Endometrial microvascular endothelial cells (primary cell): ENCODE results near the gene EEFSEC. TPM values are rescaled to one million over a fixed set of nuclear protein-coding genes. Genes with fewer than 3 reads are reported as not detected.

Source experiments
- in situ Hi-C: cut with HindIII; loops from 2 replicates; pipeline ENCODE4 v1.10.0; 2017; ENCODE audit warnings: low sequenced_read_pairs, low pct_unique_long_range_greater_than_20kb; ENCODE audit errors: inconsistent ontology term
- total RNA-seq: library from RNA; depleted of rRNA; stranded (reverse); fragments of >200 nt; gene quantifications from one replicate; pipeline ENCODE4 v1.2.3, GENCODE V29; 2015; ENCODE audit errors: inconsistent ontology term

The EEFSEC gene
- total RNA-seq, 1 donor from 2014 or later = 21.7 TPM

DNA sequence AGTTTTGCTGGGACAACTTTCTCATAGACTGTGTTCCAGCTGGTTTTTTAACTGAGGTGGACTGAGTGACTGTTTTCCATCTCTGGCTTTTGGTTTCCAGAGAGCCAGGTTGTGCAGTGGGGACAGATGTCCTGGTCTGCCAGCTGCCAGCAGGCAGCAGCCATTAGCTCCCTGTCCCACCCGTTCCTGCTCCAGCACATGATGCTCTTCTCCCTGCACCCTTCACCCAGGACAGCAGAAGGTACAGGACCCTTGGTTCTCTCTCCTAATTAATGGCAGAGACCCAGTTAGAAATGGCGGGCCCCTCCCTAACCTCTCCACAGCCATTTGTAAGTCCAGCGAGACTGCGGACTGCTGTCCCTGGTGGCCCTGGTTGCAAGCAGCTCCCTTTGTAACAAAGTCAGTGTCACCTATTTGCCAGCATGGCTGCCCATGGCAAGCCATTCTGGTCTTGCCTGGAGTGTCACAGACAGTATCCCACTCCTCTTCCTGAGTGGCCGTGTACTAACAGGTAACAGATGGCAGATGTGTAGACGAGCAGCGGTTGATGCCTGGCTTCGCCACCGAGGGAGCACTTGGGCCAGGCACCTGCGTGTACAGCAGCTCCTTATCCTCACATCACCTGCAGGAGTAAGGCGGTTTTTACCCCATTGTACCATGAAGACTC is 165.1 kb downstream of the EEFSEC start:
- in situ Hi-C loops = no loop called here

- in situ Hi-C loops = no loop called here
These were observed 165.8 kb downstream of the EEFSEC start for GRCh38 chr3:128319107-128319506.

DNA sequence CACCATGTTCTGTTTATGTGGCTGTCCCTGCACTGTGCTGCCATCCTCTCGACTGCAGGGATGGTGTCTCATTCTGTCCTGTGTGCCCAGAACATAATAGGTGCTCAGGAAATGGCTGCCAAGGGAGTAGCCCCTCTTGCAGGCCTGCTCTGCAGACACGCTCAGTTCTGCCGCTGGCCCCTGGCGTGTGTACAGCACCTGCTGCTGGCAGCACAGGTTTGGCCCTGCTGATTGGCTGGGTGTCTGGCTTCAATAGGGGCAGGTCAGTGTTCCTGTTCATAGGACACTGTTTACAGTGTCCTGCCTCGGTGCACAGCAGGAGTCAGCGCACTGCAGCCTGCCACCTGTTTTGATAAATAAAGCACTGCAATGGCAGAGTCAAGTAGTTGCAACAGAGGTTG is 166.5 kb downstream of the EEFSEC start:
- in situ Hi-C loops = no loop called here

- in situ Hi-C loops = no loop called here
These were observed 167.5 kb downstream of the EEFSEC start for GRCh38 chr3:128320551-128321340.

GRCh38 chr3:128321418-128321817 is 168.1 kb downstream of the EEFSEC start:
- in situ Hi-C loops = no loop called here

DNA sequence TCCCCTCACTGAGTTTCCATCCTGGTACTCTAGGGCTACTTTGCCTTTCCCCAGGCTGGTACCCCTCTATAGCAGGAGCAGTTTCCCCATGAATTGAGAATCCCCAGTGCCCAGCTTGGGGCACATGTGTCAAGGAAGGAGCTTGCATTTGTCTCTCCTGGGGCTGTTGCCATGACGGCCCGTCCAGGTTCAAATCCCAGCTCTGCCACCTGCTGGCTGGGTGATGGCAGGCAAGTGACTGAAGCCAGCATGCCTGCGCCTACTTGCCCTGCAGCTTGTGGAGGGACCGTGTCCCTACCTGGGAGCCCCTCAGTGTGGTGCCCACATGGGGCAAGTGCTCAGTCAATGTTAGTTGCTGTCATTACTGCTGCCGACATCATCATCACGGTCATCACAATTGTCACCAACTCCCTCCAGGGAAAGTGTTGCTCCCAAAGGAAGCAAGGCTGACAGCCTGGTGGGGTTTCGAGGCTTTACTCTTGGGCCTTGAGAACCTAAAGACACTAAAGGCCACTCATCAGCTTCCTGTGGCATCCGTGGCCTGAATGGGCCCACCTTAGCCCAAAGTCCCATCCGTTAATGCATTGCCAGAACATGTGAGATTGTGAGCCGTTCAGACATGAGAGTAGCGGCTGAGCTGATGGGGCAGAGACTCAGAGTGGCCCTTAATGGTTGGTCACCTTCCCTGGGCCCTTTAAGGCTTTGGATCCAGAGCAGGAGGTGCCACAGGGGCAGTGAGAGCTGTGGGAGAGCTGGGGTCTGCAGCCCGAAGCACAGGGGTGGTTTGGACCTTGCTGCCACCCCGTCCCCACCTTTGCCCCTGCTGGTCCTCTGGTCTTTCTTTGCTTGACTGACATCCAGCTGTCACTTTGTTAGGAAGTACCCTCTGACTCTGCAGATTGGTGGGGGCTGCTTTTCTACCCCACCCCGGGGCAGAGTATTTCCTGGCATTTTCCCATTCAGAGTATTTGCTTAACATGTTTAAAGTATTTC is 169.0 kb downstream of the EEFSEC start:
- in situ Hi-C loops = no loop called here

GRCh38 chr3:128323206-128324081 is 170.2 kb downstream of the EEFSEC start:
- in situ Hi-C loops = no loop called here

DNA sequence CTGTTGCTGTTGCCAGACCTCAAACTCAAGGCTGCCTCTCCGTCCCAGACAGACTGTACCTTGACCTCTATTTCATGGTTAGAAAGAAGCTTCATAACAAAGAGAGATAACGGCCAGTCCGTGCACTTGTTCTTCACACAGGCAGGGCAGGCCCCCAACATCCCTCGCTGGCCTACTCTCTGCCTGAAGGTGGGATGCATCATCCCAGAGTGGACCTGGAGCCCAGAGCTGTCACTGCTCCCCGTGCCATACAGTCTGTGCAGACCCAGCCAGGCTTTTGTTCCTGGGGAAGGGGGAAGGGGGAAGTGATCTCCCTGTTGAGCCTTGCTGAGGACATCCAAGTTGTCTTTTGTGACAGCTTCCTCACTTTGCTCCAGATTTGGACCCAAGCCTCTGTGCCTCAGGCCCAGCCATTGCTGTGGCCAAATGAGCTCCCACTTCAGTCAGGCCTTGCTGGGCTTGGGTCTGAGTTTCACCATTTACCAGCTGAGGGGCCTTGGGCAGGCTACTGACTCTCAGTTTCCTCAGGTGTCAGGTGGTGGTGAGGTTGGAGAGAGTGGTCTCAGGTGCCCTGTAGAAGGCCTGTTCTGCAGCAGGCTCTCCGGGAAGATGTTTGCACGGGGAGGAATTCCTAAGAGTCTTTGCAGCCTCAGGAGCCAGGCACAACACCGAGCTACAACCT is 171.8 kb downstream of the EEFSEC start:
- in situ Hi-C loops = no loop called here

DNA sequence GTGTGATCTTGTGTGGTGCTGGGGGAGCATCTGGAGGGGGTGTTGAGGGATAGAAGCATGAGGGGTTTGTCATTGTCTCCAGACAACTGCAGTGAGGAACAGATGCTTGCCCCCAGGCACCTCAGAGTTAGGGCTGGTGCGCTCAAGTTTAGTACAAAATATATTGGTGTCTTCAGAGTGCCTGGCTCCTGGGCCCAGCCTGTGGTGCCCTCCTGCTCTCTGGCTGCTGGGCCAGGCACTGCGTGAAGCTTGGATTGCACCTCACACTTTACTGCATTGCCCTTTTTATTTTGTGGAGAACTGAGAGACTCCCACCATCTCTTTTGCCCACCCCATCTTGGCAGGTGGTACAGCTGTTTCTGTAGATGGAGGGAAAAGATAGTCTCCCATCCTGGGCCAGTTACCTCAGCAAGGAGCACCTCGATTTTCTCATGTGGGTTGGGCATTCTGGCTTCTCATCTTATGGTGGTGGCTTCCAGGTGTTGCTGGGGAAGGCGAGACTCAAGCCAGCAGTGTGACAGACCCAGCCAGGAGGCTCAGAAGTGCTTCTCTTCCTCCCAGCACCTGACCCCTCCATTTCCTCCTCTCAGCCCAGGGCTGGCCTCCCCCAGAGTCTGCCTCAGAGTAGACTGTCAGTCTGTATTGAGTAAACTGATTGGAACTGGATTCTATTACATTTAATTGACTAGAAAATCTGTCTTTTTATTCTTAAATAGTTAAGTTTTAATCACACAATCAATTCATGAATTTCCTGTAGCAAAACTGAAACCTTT is 173.0 kb downstream of the EEFSEC start:
- in situ Hi-C loops = no loop called here

GRCh38 chr3:128327606-128328031 is 174.3 kb downstream of the EEFSEC start:
- in situ Hi-C loops = no loop called here

DNA sequence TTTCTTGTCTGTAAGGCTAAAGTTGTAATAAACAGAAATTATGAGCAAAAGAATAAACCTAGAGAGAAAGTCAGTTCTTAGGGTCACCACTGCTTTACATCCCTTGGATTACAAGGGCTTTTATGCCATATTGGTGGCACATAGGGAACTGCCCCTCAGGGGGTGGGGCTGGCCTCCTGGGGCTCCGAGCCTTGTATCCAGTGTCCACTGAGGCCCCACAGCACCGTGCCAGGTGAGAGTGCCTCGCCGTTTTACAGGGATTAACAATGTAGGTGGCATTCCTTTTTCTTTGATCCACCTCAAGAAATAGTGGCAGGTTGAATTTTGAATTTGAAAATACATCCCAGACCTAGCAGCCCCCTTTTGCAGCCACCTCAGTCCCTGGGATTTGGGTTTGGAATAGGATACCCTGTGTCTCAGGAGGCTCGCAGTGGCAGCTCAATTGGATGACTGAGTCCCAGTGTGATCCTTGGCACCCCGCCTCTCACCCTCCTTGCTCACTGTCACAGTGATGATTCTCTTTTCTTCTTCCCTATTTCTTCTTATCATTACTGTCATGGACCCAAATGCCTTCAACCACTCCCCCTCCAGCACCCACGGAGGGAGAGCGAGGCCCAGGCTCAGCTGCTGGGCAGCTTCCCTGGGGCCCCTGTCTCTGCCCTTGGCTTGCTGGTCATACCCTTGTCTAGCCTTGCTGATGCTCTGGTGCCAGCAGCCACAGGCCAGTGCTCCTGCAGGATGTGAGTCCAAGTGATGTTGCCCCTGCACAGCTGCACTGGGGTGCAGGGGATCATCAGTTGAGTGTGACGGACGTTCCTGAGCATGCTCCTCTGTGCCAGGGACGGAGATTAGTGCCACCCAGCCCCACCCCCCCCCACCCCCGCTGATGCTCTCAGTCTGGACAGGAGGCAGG is 175.5 kb downstream of the EEFSEC start:
- in situ Hi-C loops = no loop called here

DNA sequence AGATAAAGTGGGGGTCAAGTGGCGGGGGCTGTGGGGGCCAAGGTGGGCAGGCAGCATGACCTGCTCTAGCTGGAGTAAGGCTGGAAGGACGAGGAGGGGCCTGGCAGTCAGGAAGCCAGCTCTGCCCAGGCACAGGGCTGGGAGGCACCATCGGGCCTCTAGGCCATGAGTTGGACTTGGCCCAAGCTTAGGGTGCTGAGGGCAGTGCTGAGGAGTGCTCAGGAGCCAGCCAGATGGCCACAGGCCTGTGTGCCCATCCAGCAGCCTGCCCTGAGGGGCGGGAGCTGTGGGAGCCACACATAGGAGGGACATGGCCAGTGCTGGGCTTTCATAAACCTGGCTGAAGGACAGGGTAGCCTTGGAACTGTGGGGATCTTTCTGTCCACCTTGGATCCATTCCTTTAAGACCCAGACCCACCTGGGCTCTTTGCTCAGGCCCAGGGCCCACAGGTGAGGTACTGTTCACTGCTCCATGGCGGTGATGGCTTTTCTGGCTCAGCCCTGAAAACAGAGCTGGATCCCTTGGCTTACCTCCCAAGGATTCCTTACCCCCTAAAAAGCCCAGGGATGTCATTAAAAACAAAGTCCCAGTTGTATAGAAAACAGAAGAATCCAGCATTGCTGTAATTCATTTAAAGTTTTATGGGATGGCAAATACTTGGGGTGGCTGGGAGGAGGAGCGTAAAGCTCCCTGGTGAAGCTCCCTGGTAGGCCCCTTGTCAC is 176.4 kb downstream of the EEFSEC start:
- in situ Hi-C loops = no loop called here

DNA sequence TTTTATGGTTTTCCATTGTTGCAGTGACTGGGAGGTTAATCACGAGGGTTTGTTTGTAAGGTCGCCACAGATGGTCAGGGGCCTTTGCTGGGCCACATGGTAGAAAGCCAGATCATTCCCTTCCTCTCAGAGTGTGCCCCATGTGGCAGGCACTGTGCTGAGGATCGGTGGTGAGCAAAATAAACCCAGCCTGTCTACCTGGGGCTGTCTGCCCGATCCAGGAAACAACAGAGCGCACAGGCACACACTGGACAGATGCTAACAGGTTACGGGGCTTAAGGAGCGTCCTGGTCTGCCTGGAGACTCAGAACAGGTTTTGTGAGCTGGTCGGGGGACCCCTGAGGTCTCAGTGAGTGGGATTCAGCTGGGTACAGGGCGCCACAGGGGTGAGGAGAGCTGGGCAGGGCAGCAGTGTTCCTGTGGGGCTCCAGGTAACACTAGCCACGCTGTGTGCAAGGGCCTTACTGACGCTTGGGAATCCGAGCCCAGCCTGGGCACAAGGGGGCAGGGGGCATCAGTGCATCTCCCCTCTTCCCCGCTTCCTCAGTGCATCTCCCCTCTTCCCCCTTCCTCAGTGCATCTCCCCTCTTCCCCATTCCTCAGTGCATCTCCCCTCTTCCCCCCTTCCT is 177.0 kb downstream of the EEFSEC start:
- in situ Hi-C loops = no loop called here

- in situ Hi-C loops = no loop called here
These were observed 180.9 kb downstream of the EEFSEC start for GRCh38 chr3:128334086-128334645.

- in situ Hi-C loops = no loop called here
These were observed 181.5 kb downstream of the EEFSEC start for GRCh38 chr3:128334766-128335165.
